GM18873 (cell line): Measurements from ENCODE around the gene OR6K6.

Experiments
- ATAC-seq: cut with Tn5 transposase; IDR thresholded peaks from one replicate; pipeline ENCODE4 v1.9.1; 2021; ENCODE audit warnings: mild to moderate bottlenecking, moderate library complexity, moderate number of reproducible peaks; ENCODE audit not compliant: unreplicated experiment, low FRiP score

The OR6K6 gene

GRCh38 chr1:158799689-158800088 lies 45.2 kb downstream of the OR6K6 start:
- ATAC-seq: no peak

GRCh38 chr1:158800526-158800925 lies 46.0 kb downstream of the OR6K6 start:
- ATAC-seq: no peak

- ATAC-seq: no peak
These were observed 46.9 kb downstream of the OR6K6 start for GRCh38 chr1:158801396-158801795.

GRCh38 chr1:158803678-158804077 lies 49.2 kb downstream of the OR6K6 start:
- ATAC-seq: no peak
